GM21528 (cell line): ENCODE measurements around the gene CACNA1S.

Source experiments
- ATAC-seq: cut with Tn5 transposase; IDR thresholded peaks from one replicate; pipeline ENCODE4 v1.9.1; 2021; ENCODE audit warnings: mild to moderate bottlenecking, moderate library complexity; ENCODE audit not compliant: unreplicated experiment, low FRiP score

CACNA1S gene

DNA sequence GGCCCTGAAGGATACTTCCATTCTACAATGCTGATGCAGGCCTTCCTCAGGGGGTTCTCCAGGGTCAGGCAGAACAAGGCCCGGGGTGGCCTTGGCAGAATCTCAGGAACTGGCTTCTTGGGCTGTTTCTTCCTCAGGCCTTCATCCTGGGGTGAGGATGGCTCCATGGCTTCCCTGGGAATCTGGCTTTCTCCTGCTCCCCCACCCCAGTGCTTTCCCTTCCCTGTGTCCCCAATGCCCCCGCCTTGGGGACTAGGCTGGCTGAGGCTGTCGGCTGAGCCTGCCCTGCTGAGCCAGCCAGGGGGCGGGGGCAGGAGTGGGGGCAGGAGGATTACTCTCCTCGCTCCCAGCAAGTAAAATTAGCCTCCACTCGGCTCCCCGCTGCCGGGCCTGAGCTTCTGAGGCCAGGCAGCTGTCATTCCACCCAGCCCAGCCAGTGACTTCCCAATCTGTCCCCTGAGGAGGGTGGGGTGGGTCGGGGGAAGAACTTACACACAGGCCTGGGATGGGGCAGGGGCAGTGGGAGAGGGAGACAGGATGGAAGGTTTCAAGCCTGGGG lies at the start of gene CACNA1S:
Gene CACNA1S, minus strand, starts transcription at position 254 of the 559 bp plus-strand sequence. Its CDS starts 87 bp downstream, at position 167.
- ATAC-seq, result no peak

GRCh38 chr1:201157949-201158348 lies 45.7 kb upstream of the CACNA1S start:
- ATAC-seq, result no peak

DNA sequence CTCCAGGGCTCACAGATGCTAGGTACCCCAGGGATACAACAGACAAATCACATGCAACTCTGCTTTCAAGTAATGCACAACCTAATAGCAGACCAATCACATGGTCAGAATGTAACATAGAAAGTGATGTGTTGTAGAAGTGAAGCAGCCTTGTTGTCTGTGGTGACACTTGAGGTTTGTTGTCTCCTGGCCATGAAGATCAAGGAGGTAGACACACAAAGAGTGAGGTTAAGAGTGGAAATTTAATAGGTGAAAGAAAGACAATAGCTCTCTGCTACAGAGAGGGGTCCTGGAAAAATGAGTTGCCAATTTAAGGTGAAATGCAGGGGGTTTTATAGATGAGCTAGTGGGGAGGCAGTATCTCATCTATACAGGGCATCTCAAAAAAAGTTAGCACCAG lies 44.6 kb upstream of the CACNA1S start:
- no peak for ATAC-seq

DNA sequence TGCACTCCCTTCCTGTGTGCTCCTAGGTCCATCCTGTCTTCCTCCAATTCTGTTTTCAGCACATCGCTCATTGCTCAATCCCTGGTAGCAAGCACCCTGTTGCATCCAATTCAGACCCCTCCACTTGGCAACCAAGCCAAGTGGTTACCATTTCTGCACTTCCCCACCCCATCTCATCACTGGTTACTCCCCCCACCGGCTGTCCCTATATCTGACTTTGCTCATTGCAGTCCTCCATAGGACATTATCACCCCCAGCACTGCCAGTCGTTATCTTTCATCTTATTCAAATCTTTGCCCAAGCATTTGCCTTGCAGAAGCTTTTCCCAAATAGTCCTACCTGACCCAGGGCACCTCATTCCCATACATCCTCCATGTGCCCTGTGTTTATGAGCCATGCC lies 44.1 kb upstream of the CACNA1S start:
- no peak for ATAC-seq

- no peak for ATAC-seq
Observed at GRCh38 chr1:201155354-201155753, 43.1 kb upstream of the CACNA1S start.

DNA sequence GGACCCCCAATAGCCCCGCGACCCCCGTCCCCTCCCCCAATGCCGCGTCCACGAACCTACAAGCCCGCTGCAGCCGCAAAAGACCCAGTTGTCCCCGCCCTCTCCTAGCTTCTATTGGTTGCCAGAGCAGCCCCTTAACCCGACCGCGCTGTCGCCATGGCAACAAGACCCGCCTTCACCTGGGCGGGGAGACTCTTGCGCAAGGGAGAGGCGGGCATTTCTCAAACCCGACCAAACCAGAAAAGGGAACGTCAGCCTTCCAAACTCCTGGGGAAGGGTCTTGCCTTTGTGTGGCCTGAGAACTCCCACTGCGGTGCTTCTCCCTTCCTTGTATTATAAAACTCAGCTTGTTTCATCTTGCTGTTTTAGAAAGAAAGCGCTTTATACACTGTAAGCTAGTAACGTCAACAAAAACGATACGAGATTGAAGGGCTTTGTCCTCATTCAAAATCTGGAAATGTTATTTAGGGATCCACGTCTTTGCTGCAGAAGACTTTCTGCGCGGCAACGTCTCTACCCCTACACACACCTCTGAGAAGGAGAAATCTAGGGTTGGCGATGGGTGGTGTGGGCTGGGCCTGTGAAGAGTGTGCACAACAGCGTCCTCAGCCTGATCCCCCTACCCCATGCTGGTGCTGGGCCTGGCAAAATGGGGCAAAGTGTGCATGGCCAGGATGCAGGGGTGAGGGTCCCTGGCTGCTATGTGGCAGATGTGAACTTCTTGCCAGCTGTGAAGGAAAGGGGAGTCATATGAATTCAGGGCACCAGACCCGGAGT lies 42.4 kb upstream of the CACNA1S start, which contains the start of gene TMEM9:
Gene TMEM9, minus strand, starts transcription at position 86 of the 777 bp plus-strand sequence. CDS start 551 bp downstream, outside the sequence.
- ATAC-seq, result peak; percentile 97

- ATAC-seq, result peak; percentile 76
Observed at GRCh38 chr1:201153474-201154388, 41.5 kb upstream of the CACNA1S start.

GRCh38 chr1:201149400-201149799 lies 37.2 kb upstream of the CACNA1S start:
- ATAC-seq, result no peak

GRCh38 chr1:201147396-201148015 lies 35.3 kb upstream of the CACNA1S start:
- ATAC-seq, result no peak

DNA sequence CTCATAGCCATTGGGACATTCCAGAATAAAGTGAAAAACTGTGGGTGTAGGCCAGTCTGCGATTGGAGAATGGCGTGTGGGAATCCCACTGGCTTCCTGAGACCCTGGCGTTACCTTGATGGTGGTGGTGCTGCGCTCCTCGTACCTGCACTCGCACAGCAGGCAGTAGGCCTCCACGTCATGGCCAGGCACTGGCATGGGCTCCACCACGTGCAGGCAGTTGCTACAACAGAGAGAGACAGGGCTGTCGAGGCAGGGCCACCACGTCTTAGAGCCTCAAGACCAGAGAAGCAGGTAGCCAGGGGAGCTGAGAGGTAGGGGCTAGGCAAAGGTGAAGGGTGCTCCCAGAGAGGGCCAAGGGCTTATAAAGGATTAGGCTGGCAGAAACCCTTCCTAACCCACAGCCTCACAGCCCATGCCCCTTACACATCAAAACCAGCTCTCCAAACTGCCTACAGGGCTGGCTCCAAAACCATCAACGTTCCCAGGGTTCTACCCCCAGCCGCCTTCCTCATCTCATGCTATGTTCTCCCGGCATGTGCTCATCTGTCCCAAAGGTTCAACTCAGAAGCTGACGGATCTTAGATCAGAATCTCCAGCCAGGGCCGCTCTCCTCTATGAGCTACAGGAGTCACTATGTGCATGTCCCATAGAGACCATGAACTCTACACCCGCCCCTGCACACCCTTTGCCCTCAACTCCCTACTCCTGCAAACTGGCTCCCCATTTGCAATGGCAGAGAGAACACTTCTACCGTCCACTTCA lies 34.6 kb upstream of the CACNA1S start:
- ATAC-seq, result no peak

GRCh38 chr1:201145816-201146215 lies 33.6 kb upstream of the CACNA1S start:
- ATAC-seq, result no peak

GRCh38 chr1:201145132-201145531 lies 32.9 kb upstream of the CACNA1S start:
- ATAC-seq, result no peak

DNA sequence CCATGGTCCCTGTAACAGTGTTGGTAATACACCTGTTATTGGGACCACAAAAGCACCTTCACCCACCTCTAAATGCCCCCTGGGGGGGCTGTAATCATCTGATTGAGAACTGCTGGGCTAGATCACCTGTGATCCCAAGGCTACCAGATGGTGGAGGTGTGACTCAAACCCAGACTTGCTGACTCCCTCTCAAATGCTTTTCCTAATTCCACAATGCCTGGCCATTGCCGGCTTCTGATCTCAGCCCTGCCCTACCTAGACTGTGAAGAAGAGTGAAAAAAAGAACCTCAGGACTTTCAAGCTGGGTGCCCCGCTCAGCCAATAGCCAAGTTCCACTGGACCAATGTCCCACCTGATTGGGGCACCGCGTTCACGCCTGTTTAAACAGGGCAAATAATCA lies 32.5 kb upstream of the CACNA1S start:
- no peak for ATAC-seq

GRCh38 chr1:201143726-201144635 lies 31.8 kb upstream of the CACNA1S start:
- ATAC-seq, result no peak

- ATAC-seq, result no peak
Observed at GRCh38 chr1:201142849-201143725, 30.9 kb upstream of the CACNA1S start.

- ATAC-seq, result no peak
Observed at GRCh38 chr1:201142011-201142848, 30.0 kb upstream of the CACNA1S start.

DNA sequence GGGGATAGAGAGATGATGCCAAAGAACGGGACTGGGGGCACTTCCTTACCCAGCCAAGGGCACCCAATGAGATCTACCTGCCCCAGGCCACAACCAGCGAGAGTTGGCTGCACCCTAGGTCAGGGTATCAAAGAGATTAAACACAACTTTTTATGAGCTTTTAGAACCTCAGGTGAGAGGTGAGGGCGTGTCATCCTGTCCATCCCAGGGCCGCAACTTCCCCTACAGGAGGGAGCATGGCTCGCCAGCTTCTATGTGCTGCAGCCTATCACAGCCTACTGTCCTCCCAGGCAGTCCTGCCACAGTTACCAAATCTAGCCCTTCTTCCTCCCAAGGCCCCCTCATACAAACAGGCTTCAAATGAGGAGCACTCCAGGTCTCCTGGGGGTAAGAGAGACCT lies 29.2 kb upstream of the CACNA1S start:
- ATAC-seq, result no peak
